ENCODE data around the gene NDRG3. TPM values are rescaled to one million over a fixed set of nuclear protein-coding genes. Genes with fewer than 3 reads are reported as not detected.
"Not testable (repeated sequence)": the region's sequence is repeated elsewhere in the genome, so short reads cannot be mapped to it uniquely, and the experiment has no call there.

NDRG3 gene
- total RNA-seq, 1 experiment from 2014 or later: 52.3 TPM

- DNase-seq (ENCODE audit: low read depth): no peak
Observed at GRCh38 chr20:36644706-36645095, 101.2 kb downstream of the NDRG3 start.

- no peak for DNase-seq (ENCODE audit: low read depth)
Observed at GRCh38 chr20:36644032-36644705, 101.7 kb downstream of the NDRG3 start.

- no peak for DNase-seq (ENCODE audit: low read depth)
Observed at GRCh38 chr20:36642136-36642535, 103.8 kb downstream of the NDRG3 start.

GRCh38 chr20:36641506-36641843, 104.4 kb downstream of the NDRG3 start:
- no peak for DNase-seq (ENCODE audit: low read depth)

- DNase-seq (ENCODE audit: low read depth): not testable (repeated sequence)
Observed at GRCh38 chr20:36638876-36639400, 107.0 kb downstream of the NDRG3 start.

- DNase-seq (ENCODE audit: low read depth): no peak
Observed at GRCh38 chr20:36634342-36634741, 111.5 kb downstream of the NDRG3 start.

GRCh38 chr20:36633285-36633772, 112.6 kb downstream of the NDRG3 start:
- no peak for DNase-seq (ENCODE audit: low read depth)

GRCh38 chr20:36632487-36633284, 113.2 kb downstream of the NDRG3 start:
- DNase-seq (ENCODE audit: low read depth): no peak

- no peak for DNase-seq (ENCODE audit: low read depth)
Observed at GRCh38 chr20:36632147-36632486, 113.8 kb downstream of the NDRG3 start.

GRCh38 chr20:36631646-36632045, 114.2 kb downstream of the NDRG3 start:
- no peak for DNase-seq (ENCODE audit: low read depth)

GRCh38 chr20:36629719-36630681, 115.9 kb downstream of the NDRG3 start:
- DNase-seq (ENCODE audit: low read depth): no peak

GRCh38 chr20:36628076-36628475, 117.8 kb downstream of the NDRG3 start:
- no peak for DNase-seq (ENCODE audit: low read depth)

- no peak for DNase-seq (ENCODE audit: low read depth)
Observed at GRCh38 chr20:36624944-36625324, 121.0 kb downstream of the NDRG3 start.

GRCh38 chr20:36624068-36624943, 121.6 kb downstream of the NDRG3 start:
- no peak for DNase-seq (ENCODE audit: low read depth)

GRCh38 chr20:36623444-36623843, 122.4 kb downstream of the NDRG3 start:
- no peak for DNase-seq (ENCODE audit: low read depth)

- DNase-seq (ENCODE audit: low read depth): no peak
Observed at GRCh38 chr20:36620917-36621316, 125.0 kb downstream of the NDRG3 start.

- DNase-seq (ENCODE audit: low read depth): no peak
Observed at GRCh38 chr20:36614781-36615557, 130.9 kb downstream of the NDRG3 start.

- DNase-seq (ENCODE audit: low read depth): no peak
Observed at GRCh38 chr20:36613974-36614373, 131.9 kb downstream of the NDRG3 start.

GRCh38 chr20:36611625-36612024, 134.3 kb downstream of the NDRG3 start:
- no peak for DNase-seq (ENCODE audit: low read depth)

GRCh38 chr20:36608388-36608728, 137.5 kb downstream of the NDRG3 start:
- DNase-seq (ENCODE audit: low read depth): not testable (repeated sequence)
